Gastrocnemius medialis (tissue), 4 donors: ENCODE results near the gene GRM6. TPM values are rescaled to one million over a fixed set of nuclear protein-coding genes. Genes with fewer than 3 reads are reported as not detected.

Source experiments
- ATAC-seq, 2 donors: fragments of 150-250 bp; one replicate each; pipeline ENCODE4 v1.9.1; 2016
- DNase-seq, 2 donors: peaks; one replicate each; pipeline ENCODE4 v3.0.0-alpha.2; 2019
- H3K27ac ChIP-seq, 4 donors: fragments of 200-600 bp; sonication (generic); 1 replicate in 1 of 4; 2 replicates in 3 of 4; pipeline ENCODE4 v1.5.1; 2016 to 2018; ENCODE audit warnings: mild to moderate bottlenecking in 2 of 4, moderate library complexity in 1 of 4
- H3K27me3 ChIP-seq, 3 donors: fragments of 200-600 bp; sonication (generic) in 2 of 3; 1 replicate in 1 of 3; 2 replicates in 2 of 3; pipeline versions ENCODE4 v1.5.1 to v1.6.0; 2016 to 2019; ENCODE audit warnings: mild to moderate bottlenecking in 1 of 3, moderate library complexity in 1 of 3
- H3K36me3 ChIP-seq, 2 donors: fragments of 200-600 bp; sonication (generic) in 1 of 2; one replicate each; pipeline ENCODE4 v1.5.1; 2017 to 2018
- H3K4me1 ChIP-seq, 2 donors: fragments of 200-600 bp; sonication (generic) in 1 of 2; one replicate each; pipeline ENCODE4 v1.5.1; 2016 to 2017; ENCODE audit warnings: mild to moderate bottlenecking in 2 of 2
- H3K4me3 ChIP-seq, 4 donors: fragments of 200-600 bp; sonication (generic) in 3 of 4; 1 replicate in 1 of 4; 2 replicates in 3 of 4; pipeline ENCODE4 v1.5.1; 2016 to 2019; ENCODE audit warnings: mild to moderate bottlenecking in 2 of 4
- H3K9me3 ChIP-seq, 3 donors: fragments of 200-600 bp; sonication (generic) in 2 of 3; 1 replicate in 1 of 3; 2 replicates in 2 of 3; pipeline ENCODE4 v1.5.1; 2016 to 2019
- CTCF ChIP-seq, 5 experiments: fragments of 450-650 bp in 3 of 5; fragments of 200-600 bp in 2 of 5; sonication (generic) in 2 of 5; IDR thresholded peaks in 4 of 5; conservative IDR thresholded peaks in 1 of 5; 1 replicate in 4 of 5; 2 replicates in 1 of 5; pipeline ENCODE4 v1.5.1; 2016 to 2019; ENCODE audit warnings: antibody characterized with exemption in 5 of 5, mild to moderate bottlenecking in 3 of 5, moderate library complexity in 3 of 5
- POLR2A ChIP-seq, 2 donors: fragments of 450-650 bp; IDR thresholded peaks; one replicate each; pipeline ENCODE4 v1.6.1; 2017; ENCODE audit warnings: antibody characterized with exemption in 2 of 2, mild to moderate bottlenecking in 2 of 2, moderate library complexity in 2 of 2
- in situ Hi-C, 4 donors: fragments of 200-750 bp; cut with MboI; loops; one replicate each; pipeline versions ENCODE4 v1.15.0 to v1.8.0; 2017; ENCODE audit warnings: low sequenced_read_pairs in 4 of 4
- intact Hi-C: fragments of 100-400 bp; cut with DNase I; formaldehyde crosslinking; loops from one replicate; pipeline ENCODE4 v1.15.1; 2023; ENCODE audit warnings: low total_unique reads
- total RNA-seq, 4 donors: library from RNA; depleted of rRNA; stranded (reverse); fragments of >200 nt; gene quantifications; one replicate each; pipeline versions ENCODE4 v1.1.0 to v1.2.3, GENCODE V29; 2016

Gene GRM6
- total RNA-seq, 4 donors from 2014 or later: not detected

GRCh38 chr5:178984145-178985072, 10.7 kb downstream of the GRM6 start:
- in situ Hi-C loops: no loop called here
- DNase-seq: no peak
- Histone ChIP-seq H3K27ac (no peak overlapping the region), H3K4me1 (no peaks in the 10 kb centered on the region), H3K27me3 (no peaks in the 10 kb centered on the region), H3K9me3 (no peaks in the 10 kb centered on the region), H3K4me3 (no peak overlapping the region), H3K36me3 (no peaks in the 10 kb centered on the region)
- intact Hi-C loops: no loop called here
- TF ChIP-seq CTCF (IDR thresholded peaks at IDR 0.05 in 4 of 5, conservative IDR thresholded peaks at IDR 0.05 in 1 of 5): no peak
- TF ChIP-seq POLR2A (IDR thresholded peaks at IDR 0.05): no peak
- no peak for ATAC-seq

DNA sequence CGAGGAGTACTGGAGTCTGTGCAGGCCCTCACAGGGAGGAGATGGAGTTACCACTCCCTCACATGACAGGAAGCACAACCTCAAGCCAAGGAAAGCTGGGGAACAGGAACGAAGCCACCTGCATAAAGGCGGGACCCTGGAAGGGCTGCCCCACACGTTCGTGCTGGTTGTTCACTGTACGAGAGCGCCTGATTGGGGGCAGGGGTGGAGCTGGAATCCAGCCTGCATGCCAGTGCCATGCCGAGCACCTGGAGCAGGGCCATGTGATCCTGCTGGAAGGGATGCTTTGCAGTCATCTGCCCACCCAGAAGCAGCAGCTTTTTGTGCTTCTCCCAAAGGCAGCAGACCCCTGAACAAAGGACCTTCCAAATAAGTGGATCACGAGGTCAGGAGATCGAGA, 11.4 kb downstream of the GRM6 start:
- Histone ChIP-seq H3K9me3 (no peaks in the 10 kb centered on the region), H3K4me1 (no peaks in the 10 kb centered on the region), H3K27me3 (no peaks in the 10 kb centered on the region), H3K36me3 (no peaks in the 10 kb centered on the region), H3K27ac (no peak overlapping the region), H3K4me3 (no peak overlapping the region)
- no peak for TF ChIP-seq POLR2A (IDR thresholded peaks at IDR 0.05)
- no peak for TF ChIP-seq CTCF (IDR thresholded peaks at IDR 0.05 in 4 of 5, conservative IDR thresholded peaks at IDR 0.05 in 1 of 5)
- ATAC-seq: no peak
- DNase-seq: no peak
- intact Hi-C loops: no loop called here
- in situ Hi-C loops: no loop called here

DNA sequence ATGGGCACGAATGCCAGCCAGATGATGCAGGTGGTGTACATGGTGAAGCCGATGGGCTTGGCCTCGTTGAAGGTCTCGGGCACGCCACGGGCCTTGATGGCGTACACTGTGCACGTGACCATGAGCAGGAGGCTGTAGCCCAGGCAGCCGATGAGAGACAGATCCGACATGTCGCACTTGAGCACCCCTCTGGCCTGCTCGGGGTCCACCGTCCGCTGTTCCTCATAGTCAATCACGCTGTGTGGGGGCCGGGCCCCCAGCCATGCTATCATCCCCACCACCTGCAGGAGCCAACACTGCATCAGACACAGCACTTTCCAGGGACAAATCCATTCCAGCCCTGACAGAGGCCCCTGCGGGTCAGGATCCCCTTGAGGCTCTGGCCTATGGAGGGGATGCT, 12.2 kb downstream of the GRM6 start:
- Histone ChIP-seq H3K4me1 (no peaks in the 10 kb centered on the region), H3K27me3 (no peaks in the 10 kb centered on the region), H3K4me3 (no peak overlapping the region), H3K36me3 (no peaks in the 10 kb centered on the region), H3K9me3 (no peaks in the 10 kb centered on the region), H3K27ac (no peak overlapping the region)
- TF ChIP-seq POLR2A (IDR thresholded peaks at IDR 0.05) (no peak), CTCF (IDR thresholded peaks at IDR 0.05 in 4 of 5, conservative IDR thresholded peaks at IDR 0.05 in 1 of 5) (no peak)
- ATAC-seq (no peak), DNase-seq (no peak)
- in situ Hi-C loops (no loop called here), intact Hi-C loops (no loop called here)

- in situ Hi-C loops: no loop called here
- H3K4me3 ChIP-seq: no peak overlapping the region
- ATAC-seq (no peak), DNase-seq (no peak)
- intact Hi-C loops: no loop called here
- no peaks in the 10 kb centered on the region for H3K4me1 ChIP-seq
- no peaks in the 10 kb centered on the region for H3K27me3 ChIP-seq
- H3K9me3 ChIP-seq: no peaks in the 10 kb centered on the region
- TF ChIP-seq CTCF (IDR thresholded peaks at IDR 0.05 in 4 of 5, conservative IDR thresholded peaks at IDR 0.05 in 1 of 5): no peak
- no peak for TF ChIP-seq POLR2A (IDR thresholded peaks at IDR 0.05)
- H3K36me3 ChIP-seq: no peaks in the 10 kb centered on the region
- H3K27ac ChIP-seq: no peak overlapping the region
These were observed 13.7 kb downstream of the GRM6 start for GRCh38 chr5:178981381-178981780.
